Non-pigmented ciliary epithelial cell (primary cell): ENCODE measurements around the gene NLK.
"Not testable (repeated sequence)": the region's sequence is repeated elsewhere in the genome, so short reads cannot be mapped to it uniquely, and the experiment has no call there.

Experiments
- DNase-seq: peaks from one replicate; pipeline ENCODE4 v3.0.0-alpha.2; 2010; ENCODE audit warnings: low read depth

The NLK gene

DNA sequence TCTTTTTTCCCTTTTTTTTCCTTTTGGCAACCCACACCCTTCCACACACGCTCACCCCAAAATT is at the start of gene NLK:
NLK (plus strand) TSS at position 21 of the 64 bp plus-strand sequence. CDS start 197 bp downstream, outside the sequence.
- no peak for DNase-seq

GRCh38 chr17:27993161-27993695 is 49.2 kb upstream of the NLK start:
- no peak for DNase-seq

- no peak for DNase-seq
Measured at GRCh38 chr17:27993723-27994310, 48.7 kb upstream of the NLK start.

DNA sequence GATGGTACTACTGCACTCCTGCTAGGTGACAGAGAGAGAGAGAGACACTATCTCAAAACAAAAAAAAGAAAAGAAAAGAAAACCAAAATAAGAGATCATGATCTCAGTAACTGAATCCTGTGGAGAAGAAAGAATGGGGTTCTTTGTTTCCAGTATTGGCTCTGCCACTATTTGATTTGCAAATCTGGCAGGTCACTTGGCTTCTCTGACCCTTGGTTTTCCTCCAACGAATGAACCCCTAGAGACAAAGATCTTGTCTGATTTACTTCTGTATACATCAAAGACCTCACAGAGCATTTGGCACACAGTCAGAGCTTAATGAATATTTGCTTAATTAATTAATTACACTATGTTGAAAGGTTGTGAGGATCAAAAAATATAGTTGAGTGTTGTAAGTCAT is 47.9 kb upstream of the NLK start:
- no peak for DNase-seq

DNA sequence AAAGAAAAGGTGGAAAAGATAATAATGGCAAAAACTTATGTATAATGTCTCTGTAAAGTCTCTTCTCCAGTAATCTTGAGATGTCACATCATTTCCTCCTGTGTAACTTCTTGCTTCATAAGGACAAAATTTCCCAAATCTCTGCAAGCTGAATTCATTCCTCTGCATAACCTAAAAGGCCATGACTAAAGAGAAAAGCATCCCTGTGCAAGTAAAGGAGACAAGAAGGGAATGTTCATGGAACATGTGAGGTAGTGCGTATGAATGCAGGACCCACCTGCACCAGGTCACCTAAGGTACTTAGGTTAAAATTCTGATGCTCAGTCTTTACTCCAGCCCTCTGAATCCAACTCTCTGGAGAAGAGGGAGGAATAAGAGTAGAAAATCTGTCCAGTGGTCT is 46.9 kb upstream of the NLK start:
- no peak for DNase-seq

GRCh38 chr17:27996202-27997043 is 46.1 kb upstream of the NLK start:
- DNase-seq, result no peak

GRCh38 chr17:27997044-27997401 is 45.5 kb upstream of the NLK start:
- DNase-seq, result no peak

- DNase-seq, result no peak
Measured at GRCh38 chr17:27997522-27997921, 45.0 kb upstream of the NLK start.

- no peak for DNase-seq
Measured at GRCh38 chr17:28001149-28001548, 41.3 kb upstream of the NLK start.

- no peak for DNase-seq
Measured at GRCh38 chr17:28004344-28004743, 38.1 kb upstream of the NLK start.

GRCh38 chr17:28007925-28008324 is 34.6 kb upstream of the NLK start:
- not testable (repeated sequence) for DNase-seq

- peak; percentile 14 for DNase-seq
Measured at GRCh38 chr17:28008513-28008912, 34.0 kb upstream of the NLK start.

DNA sequence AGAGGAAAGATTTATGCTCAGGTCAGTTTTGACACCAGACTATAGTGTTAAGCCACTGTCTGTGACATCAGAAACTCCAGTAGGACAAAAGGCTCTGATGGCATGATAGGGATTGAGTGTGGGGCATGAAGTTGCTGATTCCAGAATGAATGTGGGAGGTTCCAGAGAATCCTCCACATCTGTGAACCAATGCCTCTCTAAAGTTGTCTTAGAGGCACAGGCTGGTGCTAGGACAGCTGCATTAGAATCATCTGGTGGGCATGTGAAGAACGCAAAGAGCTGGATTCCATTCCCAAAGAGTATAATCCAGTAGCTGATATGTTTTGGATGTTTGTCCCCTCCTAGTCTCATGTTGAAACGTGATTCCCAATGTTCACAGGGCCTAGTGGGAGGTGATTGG is 32.1 kb upstream of the NLK start:
- DNase-seq, result no peak

DNA sequence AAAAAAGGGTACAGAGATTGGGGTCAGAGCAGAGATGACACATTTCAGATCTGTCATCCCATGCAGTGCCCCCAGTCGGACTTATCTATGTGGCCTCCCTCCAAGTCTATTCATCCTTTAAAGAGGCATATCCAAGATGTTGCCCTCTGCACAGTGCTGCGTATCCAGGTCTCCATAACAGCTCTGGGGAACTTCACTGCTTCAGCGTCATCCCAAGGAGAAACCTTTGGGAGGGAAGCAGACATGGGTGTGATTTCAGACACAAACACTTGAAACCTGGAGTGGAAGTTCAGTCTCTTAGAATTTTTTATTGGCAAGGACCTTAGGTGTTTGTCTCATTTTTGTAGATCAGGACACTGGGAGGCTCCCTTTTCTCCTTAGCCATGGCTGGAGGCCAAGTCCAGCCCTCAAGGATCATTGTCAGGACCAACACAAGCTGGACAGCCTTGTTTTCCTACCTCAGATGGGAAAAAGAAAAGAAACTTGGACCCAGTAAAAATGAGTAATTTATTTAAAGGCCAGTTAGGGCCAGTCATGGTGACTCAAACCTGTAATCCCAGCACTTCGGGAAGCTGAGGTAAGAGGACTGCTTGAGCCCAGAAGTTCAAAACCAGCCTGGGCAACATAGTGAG is 23.9 kb upstream of the NLK start:
- no peak for DNase-seq

GRCh38 chr17:28020515-28020914 is 22.0 kb upstream of the NLK start:
- DNase-seq, result no peak

- no peak for DNase-seq
Measured at GRCh38 chr17:28029044-28029443, 13.4 kb upstream of the NLK start.

- DNase-seq, result no peak
Measured at GRCh38 chr17:28030386-28030785, 12.1 kb upstream of the NLK start.

GRCh38 chr17:28031174-28031573 is 11.3 kb upstream of the NLK start:
- no peak for DNase-seq

- peak; percentile 73 for DNase-seq
Measured at GRCh38 chr17:28033972-28034714, 8.3 kb upstream of the NLK start.

- not testable (repeated sequence) for DNase-seq
Measured at GRCh38 chr17:28035452-28035851, 7.0 kb upstream of the NLK start.

GRCh38 chr17:28035884-28036283 is 6.6 kb upstream of the NLK start:
- not testable (repeated sequence) for DNase-seq

DNA sequence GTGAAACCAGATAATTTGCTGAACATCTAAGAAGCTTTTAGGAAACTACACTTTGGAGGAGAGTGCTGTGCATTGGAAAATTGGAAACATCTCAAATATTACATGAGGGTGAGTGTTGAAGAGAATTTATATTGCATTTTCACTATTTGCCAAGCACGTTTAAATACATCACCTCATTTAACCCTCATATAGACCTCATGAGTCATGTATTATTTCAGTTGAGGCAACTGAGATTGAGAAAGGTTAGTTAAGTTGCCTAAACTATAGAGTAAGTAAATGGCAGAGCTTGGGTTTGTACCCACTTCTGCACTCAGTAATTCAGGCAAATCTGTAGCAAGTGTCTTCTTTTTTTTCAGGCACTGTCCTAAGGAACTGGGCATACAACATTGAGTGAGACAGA is 3.7 kb upstream of the NLK start:
- DNase-seq, result no peak

- DNase-seq, result no peak
Measured at GRCh38 chr17:28039251-28039650, 3.2 kb upstream of the NLK start.
